DND-41 (cell line): ENCODE results near the gene PGAP3.

Experiments
- ATAC-seq: fragments of 200-7000 bp; cut with Tn5 transposase; 3 replicates; pipeline ENCODE4 v1.9.1; 2021; ENCODE audit warnings: low read depth; ENCODE audit not compliant: insufficient read depth
- DNase-seq: peaks from one replicate; pipeline ENCODE4 v3.0.0-alpha.2; 2020
- H2AFZ ChIP-seq: 2 replicates; pipeline ENCODE4 v1.6.0; 2012; ENCODE audit warnings: low read depth, low read length
- H3K27ac ChIP-seq: 2 replicates; pipeline ENCODE4 v1.5.1; 2012; ENCODE audit warnings: low read length, inconsistent platforms
- H3K27me3 ChIP-seq: fragments of 200-600 bp; sonication (generic); 2 replicates; pipeline ENCODE4 v1.6.0; 2012; ENCODE audit warnings: low read length, mild to moderate bottlenecking, inconsistent platforms; ENCODE audit not compliant: insufficient read depth, poor library complexity
- H3K36me3 ChIP-seq: 2 replicates; pipeline ENCODE4 v1.5.1; 2012; ENCODE audit warnings: low read length, inconsistent platforms; ENCODE audit not compliant: insufficient read depth
- H3K4me1 ChIP-seq: 2 replicates; pipeline ENCODE4 v1.5.1; 2012; ENCODE audit warnings: mild to moderate bottlenecking, low read length; ENCODE audit not compliant: insufficient read depth
- H3K4me2 ChIP-seq: 2 replicates; pipeline ENCODE4 v1.6.0; 2012; ENCODE audit warnings: mild to moderate bottlenecking, moderate library complexity, low read length, inconsistent platforms; ENCODE audit not compliant: insufficient read depth
- H3K4me3 ChIP-seq, 2 experiments: fragments of 200-600 bp in 1 of 2; shearing (Covaris generic) in 1 of 2; 2 replicates each; pipeline ENCODE4 v1.5.1; 2012 to 2016; ENCODE audit warnings: inconsistent platforms in 2 of 2, low read length in 2 of 2, mild to moderate bottlenecking in 2 of 2, low read depth in 1 of 2, moderate library complexity in 1 of 2
- H3K79me2 ChIP-seq: 2 replicates; pipeline ENCODE4 v1.6.0; 2012; ENCODE audit warnings: low read length, inconsistent platforms; ENCODE audit not compliant: insufficient read depth
- H3K9ac ChIP-seq: 2 replicates; pipeline ENCODE4 v1.6.0; 2012; ENCODE audit warnings: low read depth, mild to moderate bottlenecking, inconsistent platforms, low read length, moderate library complexity
- H3K9me3 ChIP-seq: 2 replicates; pipeline ENCODE4 v1.5.1; 2012; ENCODE audit warnings: low read length, moderate library complexity, mild to moderate bottlenecking, inconsistent platforms; ENCODE audit not compliant: insufficient read depth, severe bottlenecking
- H4K20me1 ChIP-seq: 2 replicates; pipeline ENCODE4 v1.6.0; 2012; ENCODE audit warnings: low read length; ENCODE audit not compliant: insufficient read depth
- CTCF ChIP-seq: IDR thresholded peaks from 2 replicates; pipeline ENCODE4 v1.5.1; 2012; ENCODE audit warnings: borderline replicate concordance, low read length, moderate library complexity, mild to moderate bottlenecking; ENCODE audit not compliant: poor library complexity, severe bottlenecking; ENCODE audit errors: extremely low read depth
- EZH2 ChIP-seq: IDR thresholded peaks from 3 replicates; pipeline ENCODE4 v1.6.1; 2012; ENCODE audit warnings: borderline replicate concordance, low read depth, mild to moderate bottlenecking, moderate library complexity, low read length, inconsistent platforms; ENCODE audit not compliant: severe bottlenecking

Gene PGAP3

GRCh38 chr17:39670746-39671145 lies 17.1 kb downstream of the PGAP3 start:
- Histone ChIP-seq H3K9ac (no peak overlapping the region), H3K36me3 (no peaks in the 10 kb centered on the region), H3K4me1 (no peaks in the 10 kb centered on the region), H3K9me3 (no peaks in the 10 kb centered on the region), H3K4me3 (no peak overlapping the region), H3K27ac (no peak overlapping the region), H4K20me1 (peaks cover 5% of the 10 kb centered on the region; the same call in 1 of the 2 replicates), H2AFZ (no peak overlapping the region), H3K4me2 (no peak overlapping the region), H3K27me3 (no peaks in the 10 kb centered on the region), H3K79me2 (no peaks in the 10 kb centered on the region)
- TF ChIP-seq CTCF = no peak
- no peak for TF ChIP-seq EZH2
- ATAC-seq (no peak), DNase-seq (no peak)

- Histone ChIP-seq H3K79me2 (no peaks in the 10 kb centered on the region), H3K4me1 (no peaks in the 10 kb centered on the region), H3K4me2 (no peak overlapping the region), H4K20me1 (peaks cover 7% of the 10 kb centered on the region; the same call in 1 of the 2 replicates), H3K27me3 (no peaks in the 10 kb centered on the region), H3K9ac (no peak overlapping the region), H3K4me3 (no peak overlapping the region), H2AFZ (no peak overlapping the region), H3K27ac (no peak overlapping the region), H3K9me3 (no peaks in the 10 kb centered on the region), H3K36me3 (no peaks in the 10 kb centered on the region)
- no peak for DNase-seq
- TF ChIP-seq CTCF (no peak), EZH2 (no peak)
- ATAC-seq = no peak
Observed at GRCh38 chr17:39669897-39670735, 17.7 kb downstream of the PGAP3 start.

GRCh38 chr17:39667945-39668924 lies 19.6 kb downstream of the PGAP3 start, which contains the start of gene PNMT:
PNMT (plus strand) TSS chr17:39668453; CDS start chr17:39668476, 23 bp downstream.
- H3K4me2 ChIP-seq = no peak within 1 kb of the TSS
- no peaks in the 10 kb centered on the region for H3K9me3 ChIP-seq
- no peaks in the 10 kb centered on the region for H3K4me1 ChIP-seq
- no peak for ATAC-seq
- no peaks in the 10 kb centered on the region for H3K27me3 ChIP-seq
- no peak for DNase-seq
- no peak within 1 kb of the TSS for H3K9ac ChIP-seq
- no peak within 1 kb of the TSS for H3K4me3 ChIP-seq
- no peaks in the 10 kb centered on the region for H3K36me3 ChIP-seq
- no peak within 1 kb of the TSS for H3K27ac ChIP-seq
- TF ChIP-seq EZH2 = no peak
- TF ChIP-seq CTCF = no peak
- no peaks in the 10 kb centered on the region for H3K79me2 ChIP-seq
- peaks cover 12% of the 10 kb centered on the region; the same call in 1 of the 2 replicates for H4K20me1 ChIP-seq
- H2AFZ ChIP-seq = no peak within 1 kb of the TSS
